ENCODE results near the gene COMP. TPM values are rescaled to one million over a fixed set of nuclear protein-coding genes. Genes with fewer than 3 reads are reported as not detected.
"Not testable (repeated sequence)": the region's sequence is repeated elsewhere in the genome, so short reads cannot be mapped to it uniquely, and the experiment has no call there.

Gene COMP
- total RNA-seq, 1 donor from 2014 or later, result not detected

- ATAC-seq (ENCODE audit: poor library complexity) (no peak), DNase-seq (no peak)
- intact Hi-C loops (cut with DNase I), result no loop called here
These were observed 53.2 kb downstream of the COMP start for GRCh38 chr19:18737954-18738351.

GRCh38 chr19:18737337-18737953, 53.7 kb downstream of the COMP start:
- ATAC-seq (ENCODE audit: poor library complexity) (no peak), DNase-seq (no peak)
- intact Hi-C loops (cut with DNase I), result no loop called here

- DNase-seq (no peak), ATAC-seq (ENCODE audit: poor library complexity) (no peak)
- intact Hi-C loops (cut with DNase I), result no loop called here
These were observed 54.4 kb downstream of the COMP start for GRCh38 chr19:18736415-18737336.

GRCh38 chr19:18735752-18736151, 55.4 kb downstream of the COMP start:
- ATAC-seq (ENCODE audit: poor library complexity), result no peak
- no peak for DNase-seq
- intact Hi-C loops (cut with DNase I), result no loop called here

- no peak for DNase-seq
- ATAC-seq (ENCODE audit: poor library complexity), result no peak
- intact Hi-C loops (cut with DNase I), result no loop called here
These were observed 55.8 kb downstream of the COMP start for GRCh38 chr19:18735324-18735723.

- DNase-seq; intact Hi-C loops (cut with DNase I); ATAC-seq (ENCODE audit: poor library complexity): not testable (repeated sequence)
These were observed 57.3 kb downstream of the COMP start for GRCh38 chr19:18733762-18734332.

GRCh38 chr19:18733196-18733647, 57.9 kb downstream of the COMP start:
- ATAC-seq (ENCODE audit: poor library complexity) (peak; percentile 69), DNase-seq (peak; percentile 73)
- intact Hi-C loops (cut with DNase I), result no loop called here

Other genes with a start within 250 kb of the COMP start
- gene FKBP8, start 247.7 kb downstream of the COMP start, total RNA-seq, result 182 TPM
- gene KXD1, start 233.4 kb downstream of the COMP start, total RNA-seq, result 44.4 TPM
- 684 TPM for gene UBA52, start 219.4 kb downstream of the COMP start, total RNA-seq
- 94.8 TPM for gene REX1BD, start 202.5 kb downstream of the COMP start, total RNA-seq
- 20.6 TPM for gene CRLF1, start 184.5 kb downstream of the COMP start, total RNA-seq
- gene TMEM59L, start 178.4 kb downstream of the COMP start, total RNA-seq, result 1.6 TPM
- 4.5 TPM for gene KLHL26, start 154.3 kb downstream of the COMP start, total RNA-seq
- 9.1 TPM for gene CRTC1, start 107.6 kb downstream of the COMP start, total RNA-seq
- 34.2 TPM for gene UPF1, start 40.7 kb upstream of the COMP start, total RNA-seq
- gene CERS1, start 104.9 kb upstream of the COMP start, total RNA-seq, result 0.24 TPM
- 121 TPM for gene COPE, start 128.1 kb upstream of the COMP start, total RNA-seq
- gene DDX49, start 128.4 kb upstream of the COMP start, total RNA-seq, result 19.2 TPM
- gene HOMER3, start 149.9 kb upstream of the COMP start, total RNA-seq, result 9.9 TPM
- 58.8 TPM for gene SUGP2, start 242.2 kb upstream of the COMP start, total RNA-seq
- 15.1 TPM for gene ARMC6, start 242.3 kb upstream of the COMP start, total RNA-seq